H1 (cell line): ENCODE results near the gene TRIM58. TPM values are rescaled to one million over a fixed set of nuclear protein-coding genes. Genes with fewer than 3 reads are reported as not detected.

Experiments
- CHD7 ChIP-seq: fragments of 300-600 bp; sonication (generic); IDR thresholded peaks from 2 replicates; pipeline ENCODE4 v1.7.1; 2012; ENCODE audit warnings: low read length, moderate library complexity, mild to moderate bottlenecking, inconsistent platforms; ENCODE audit not compliant: insufficient replicate concordance
- E2F6 ChIP-seq: IDR thresholded peaks from 2 replicates; pipeline ENCODE4 v1.6.1; 2012; ENCODE audit warnings: inconsistent platforms
- NRF1 ChIP-seq: IDR thresholded peaks from 2 replicates; pipeline ENCODE4 v1.6.1; 2011; ENCODE audit warnings: mild to moderate bottlenecking, low read depth, low read length, improper control_type of control experiment
- ZNF274 ChIP-seq: IDR thresholded peaks from 2 replicates; pipeline ENCODE4 v1.7.0; 2012; ENCODE audit warnings: low read length, borderline replicate concordance; ENCODE audit errors: extremely low read depth
- polyA plus RNA-seq, 7 experiments: library from polyadenylated mRNA; depleted of rRNA in 3 of 7; stranded (reverse) in 5 of 7; unstranded in 2 of 7; fragments of >200 nt in 5 of 7; fragments of 200-250 nt in 2 of 7; gene quantifications; 1 replicate in 5 of 7; 2 replicates in 1 of 7; 4 replicates in 1 of 7; pipeline versions ENCODE4 v1.2.1 to v1.2.3, GENCODE V29; 2011 to 2013; ENCODE audit warnings: missing spikeins in 2 of 7, mixed read lengths in 2 of 7
- total RNA-seq: library from RNA; stranded (reverse); fragmentation: NEBNext Ultra II Directional; extraction: Animal tissue kit (Norgen Biotek cat#: 25700); gene quantifications from 2 replicates; pipeline ENCODE4 v1.2.1, GENCODE V29; 2021

TRIM58 gene
- total and polyA plus RNA-seq, 2 of the 8 experiments (the other 6 are each of a cell fraction or from before 2014, with no cell fraction given), result 2.8 TPM; not detected in 1

DNA sequence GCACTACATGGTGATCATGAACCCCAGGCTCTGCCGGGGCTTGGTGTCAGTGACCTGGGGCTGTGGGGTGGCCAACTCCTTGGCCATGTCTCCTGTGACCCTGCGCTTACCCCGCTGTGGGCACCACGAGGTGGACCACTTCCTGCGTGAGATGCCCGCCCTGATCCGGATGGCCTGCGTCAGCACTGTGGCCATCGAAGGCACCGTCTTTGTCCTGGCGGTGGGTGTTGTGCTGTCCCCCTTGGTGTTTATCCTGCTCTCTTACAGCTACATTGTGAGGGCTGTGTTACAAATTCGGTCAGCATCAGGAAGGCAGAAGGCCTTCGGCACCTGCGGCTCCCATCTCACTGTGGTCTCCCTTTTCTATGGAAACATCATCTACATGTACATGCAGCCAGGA, 39.0 kb downstream of the TRIM58 start (continued):
- TF ChIP-seq CHD7 (no peak), NRF1 (no peak), ZNF274 (no peak), E2F6 (no peak)
